Cerebellar nuclear complex (tissue), 1 donor: Measurements from ENCODE around the gene GRIN2D.

ENCODE experiments used
- DNase-seq, 2 experiments: peaks; one replicate each; lab custom pipeline; 2025; lab: John Stamatoyannopoulos, UW

GRIN2D gene

DNA sequence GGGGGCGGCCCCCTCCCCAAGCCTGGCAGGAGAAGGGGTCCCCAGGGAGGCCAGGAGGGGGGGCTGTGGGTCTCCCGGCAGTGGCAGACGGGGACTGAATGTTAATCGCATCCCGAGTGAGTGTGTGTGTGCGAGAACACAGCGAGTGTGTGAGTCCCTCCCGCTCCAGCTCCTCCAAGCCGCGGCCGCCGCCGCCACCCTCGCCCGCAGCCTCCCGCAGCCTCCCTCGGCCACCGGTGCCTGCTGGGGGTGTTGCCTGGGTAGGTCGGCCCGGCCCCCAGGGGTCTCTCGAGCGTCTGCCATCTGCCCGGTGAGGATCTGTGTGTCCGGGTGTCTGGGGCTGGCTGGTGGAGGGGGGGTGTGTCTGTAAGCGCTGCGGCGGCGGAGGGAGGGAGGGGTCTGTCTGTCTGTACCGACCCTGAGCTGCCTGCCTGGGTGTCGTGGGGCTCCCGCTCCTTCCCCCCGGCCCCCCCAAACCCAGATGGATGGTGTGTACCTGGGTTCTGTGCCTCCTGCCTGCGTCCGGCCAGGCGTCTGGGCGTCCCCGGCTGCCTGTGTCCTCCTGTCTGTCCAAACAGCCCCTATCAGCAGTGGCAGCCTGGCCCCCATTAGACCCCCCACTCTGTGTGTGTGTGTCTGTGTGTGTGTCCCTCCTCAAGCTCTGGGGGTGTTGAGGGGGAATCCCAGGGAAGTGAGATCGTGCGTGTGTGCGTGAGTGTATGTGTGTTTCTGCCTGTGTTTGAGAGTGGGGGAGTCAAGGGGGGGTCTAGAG is at the start of gene GRIN2D:
Gene GRIN2D, plus strand, starts transcription at position 110 of the 772 bp plus-strand sequence. CDS start 4,725 bp downstream, outside the sequence.
- DNase-seq, result no peak

DNA sequence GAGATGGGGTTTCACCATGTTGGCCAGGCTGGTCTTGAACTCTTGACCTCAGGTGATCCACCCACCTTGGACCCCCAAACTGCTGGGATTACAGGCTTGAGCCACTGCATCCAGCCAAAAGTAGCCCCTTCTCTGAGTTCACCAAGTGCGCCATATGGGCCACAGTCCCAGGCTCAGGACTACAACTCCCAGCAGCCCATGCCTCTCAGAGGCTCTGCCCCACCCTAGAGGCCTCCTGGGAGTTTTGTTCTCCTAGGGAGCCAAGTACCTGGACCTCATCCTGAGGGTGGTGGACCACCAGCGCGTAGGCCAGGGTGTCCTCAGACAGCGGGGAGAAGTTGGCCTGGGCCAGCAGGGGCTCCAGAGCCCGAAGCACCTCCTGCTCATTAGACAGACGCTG is 48.6 kb upstream of the GRIN2D start:
- no peak for DNase-seq

DNA sequence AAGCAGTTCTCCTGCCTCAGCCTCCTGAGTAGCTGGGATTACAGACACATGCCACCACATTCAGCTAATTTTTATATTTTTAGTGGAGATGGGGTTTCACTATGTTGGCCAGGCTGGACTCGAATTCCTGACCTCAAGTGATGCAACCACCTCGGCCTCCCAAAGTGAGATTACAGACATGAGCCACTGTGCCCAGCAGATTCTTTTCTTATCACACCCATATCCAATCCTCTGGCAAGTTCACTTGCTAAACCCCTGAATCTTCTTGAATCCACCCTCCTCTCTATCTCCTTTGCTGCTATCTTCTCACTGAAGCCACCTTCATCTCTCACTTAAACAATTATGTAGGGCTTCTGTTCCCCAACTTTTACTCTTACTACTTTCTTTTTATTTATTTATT is 47.3 kb upstream of the GRIN2D start:
- DNase-seq, result no peak

DNA sequence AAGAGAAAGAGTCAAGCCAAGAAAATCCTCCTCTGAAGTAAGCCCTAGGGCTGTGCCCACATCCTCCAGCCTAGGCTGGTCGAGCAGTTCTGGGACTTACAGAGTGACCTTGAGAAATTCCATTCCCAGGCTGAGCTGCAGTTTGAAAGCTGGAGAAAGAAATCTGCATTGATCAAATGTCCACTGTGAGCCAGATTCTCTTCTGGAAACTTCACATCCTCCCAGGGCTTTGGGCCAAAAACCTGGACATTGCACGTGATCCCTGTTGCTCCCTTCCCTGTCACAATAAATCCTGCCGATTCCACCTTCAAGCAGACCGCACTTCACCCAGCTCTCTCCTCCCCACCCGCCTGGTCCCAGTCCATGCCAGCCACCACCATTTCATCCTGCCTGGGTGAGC is 45.4 kb upstream of the GRIN2D start:
- DNase-seq, result no peak

DNA sequence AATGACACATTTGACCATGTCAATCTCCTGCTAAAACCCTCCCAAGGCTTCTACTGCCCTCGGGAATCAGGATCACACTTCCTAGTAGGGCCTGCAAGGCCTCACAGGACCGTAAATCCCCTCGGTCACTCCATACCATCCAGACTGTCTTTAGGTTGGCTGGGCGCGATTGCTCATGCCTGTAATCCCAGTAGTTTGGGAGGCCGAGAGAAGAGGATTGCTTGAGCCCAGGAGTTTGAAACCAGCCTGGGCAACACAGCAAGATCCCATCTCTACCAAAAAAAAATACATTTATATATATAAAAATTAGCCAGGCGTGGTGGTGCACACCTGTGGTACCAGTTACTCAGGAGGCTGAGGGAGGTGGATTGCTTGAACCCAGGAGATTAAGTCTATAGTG is 44.7 kb upstream of the GRIN2D start:
- no peak for DNase-seq

DNA sequence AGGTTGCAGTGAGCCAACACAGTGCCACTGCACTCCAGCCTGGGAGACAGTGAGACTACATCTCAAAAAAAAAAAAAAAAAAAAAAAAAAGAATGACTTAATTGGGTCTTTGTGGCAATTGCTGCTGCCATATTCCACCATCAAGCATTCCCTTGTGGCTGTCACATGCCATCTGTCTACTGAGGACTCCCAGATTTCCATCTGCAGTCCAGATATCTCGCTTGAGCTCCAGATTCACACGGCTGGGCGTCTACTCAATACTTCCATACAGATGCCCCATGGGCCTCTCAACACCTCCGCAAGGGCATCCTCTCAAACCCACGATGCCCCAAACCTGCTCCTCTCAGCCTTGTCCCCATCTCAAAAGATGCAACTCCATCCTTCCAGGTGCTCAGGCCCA is 42.6 kb upstream of the GRIN2D start:
- no peak for DNase-seq

DNA sequence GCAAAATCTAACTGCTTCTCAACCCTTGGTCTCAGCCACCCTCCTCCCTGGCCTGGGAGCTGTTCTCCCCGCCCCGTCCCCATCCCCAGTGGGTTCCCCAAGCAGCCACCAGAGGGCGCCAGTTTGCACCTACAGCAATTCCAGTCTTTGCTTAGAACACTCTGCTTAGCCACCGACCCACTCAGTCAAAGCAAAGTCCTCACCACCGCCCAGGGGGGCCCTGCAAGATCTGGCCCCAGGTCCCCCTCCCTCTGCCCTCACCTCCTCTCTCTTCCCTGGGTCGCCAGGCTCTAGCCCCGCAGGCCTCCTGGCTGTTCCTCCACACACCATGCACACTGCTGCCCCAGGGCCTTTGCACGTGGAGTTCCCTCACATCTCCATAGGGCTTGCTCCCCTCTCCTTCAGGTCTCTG is 42.1 kb upstream of the GRIN2D start:
- DNase-seq, result no peak

DNA sequence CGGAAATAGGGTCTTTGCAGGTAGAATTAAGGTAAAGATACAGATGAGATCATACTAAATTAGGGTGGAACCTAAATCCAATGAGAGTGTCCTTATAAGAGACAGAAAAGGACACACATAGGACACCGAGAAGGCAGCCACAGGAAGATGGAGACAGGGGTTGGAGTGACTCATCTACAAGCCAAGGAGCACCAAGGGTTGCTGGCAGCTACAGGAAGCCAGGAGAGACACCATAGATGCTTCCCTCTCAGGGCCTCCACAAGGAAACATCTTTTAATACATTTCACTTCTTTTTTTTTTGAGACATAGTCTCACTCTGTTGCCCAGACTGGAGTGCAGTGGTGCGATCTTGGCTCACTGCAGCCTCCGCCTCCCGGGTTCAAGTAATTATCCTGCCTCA is 39.8 kb upstream of the GRIN2D start:
- no peak for DNase-seq

DNA sequence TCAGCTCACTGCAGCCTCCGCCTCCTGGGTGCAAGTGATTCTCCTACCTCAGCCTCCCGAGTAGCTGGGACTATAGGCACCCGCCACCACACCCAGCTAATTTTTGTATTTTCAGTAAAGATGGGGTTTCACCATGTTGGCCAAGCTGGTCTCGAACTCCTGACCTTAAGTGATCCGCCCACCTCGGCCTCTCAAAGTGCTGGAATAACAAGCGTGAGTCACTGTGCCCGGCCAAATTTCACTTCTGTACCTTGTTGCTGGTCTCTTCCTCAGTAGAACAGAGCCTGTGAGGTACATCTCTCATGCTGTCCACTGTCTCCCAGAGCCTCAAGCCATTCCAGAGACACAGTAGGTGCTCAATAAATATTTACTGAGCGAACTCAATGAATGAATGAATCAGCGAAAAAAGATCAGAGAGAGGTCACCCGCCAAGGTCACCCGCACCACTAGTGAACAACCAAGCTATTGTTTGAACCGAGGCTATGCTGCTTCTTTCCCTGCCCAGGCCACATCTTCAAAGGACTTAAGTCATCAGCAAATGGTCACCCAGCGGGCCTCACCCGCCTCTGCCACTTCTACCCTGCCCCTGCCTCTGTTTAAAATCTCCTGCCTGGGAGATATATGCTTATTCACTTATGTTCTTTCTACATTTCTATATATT is 39.0 kb upstream of the GRIN2D start:
- no peak for DNase-seq

DNA sequence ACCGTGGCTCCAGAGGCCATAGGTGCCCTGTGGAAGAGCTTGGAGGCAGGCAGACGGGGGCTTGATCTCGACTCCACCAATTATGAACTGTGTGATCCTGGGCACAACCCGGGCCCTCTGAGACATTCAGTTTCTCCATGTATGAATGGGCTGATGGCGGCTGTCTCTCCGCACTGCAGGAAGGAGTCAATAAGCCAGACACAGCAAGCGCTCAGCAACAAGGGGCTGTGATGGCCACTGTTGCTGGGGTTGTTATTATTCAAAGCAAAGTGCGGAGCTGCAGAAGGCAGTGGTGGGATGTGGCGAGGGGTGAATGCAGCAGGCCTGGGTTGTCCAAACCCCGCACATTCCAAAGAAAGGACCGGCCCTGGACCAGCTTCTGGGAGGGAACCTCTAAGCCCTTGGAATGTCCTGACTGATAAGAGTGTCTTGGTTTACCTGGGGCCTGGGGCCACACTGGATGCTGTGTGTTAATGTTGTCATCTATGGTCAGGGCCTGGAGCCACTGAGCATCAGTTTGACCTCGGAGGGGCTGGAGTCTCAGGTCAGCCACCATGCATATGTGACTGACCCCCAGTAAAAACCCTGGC is 38.0 kb upstream of the GRIN2D start:
- DNase-seq, result no peak

DNA sequence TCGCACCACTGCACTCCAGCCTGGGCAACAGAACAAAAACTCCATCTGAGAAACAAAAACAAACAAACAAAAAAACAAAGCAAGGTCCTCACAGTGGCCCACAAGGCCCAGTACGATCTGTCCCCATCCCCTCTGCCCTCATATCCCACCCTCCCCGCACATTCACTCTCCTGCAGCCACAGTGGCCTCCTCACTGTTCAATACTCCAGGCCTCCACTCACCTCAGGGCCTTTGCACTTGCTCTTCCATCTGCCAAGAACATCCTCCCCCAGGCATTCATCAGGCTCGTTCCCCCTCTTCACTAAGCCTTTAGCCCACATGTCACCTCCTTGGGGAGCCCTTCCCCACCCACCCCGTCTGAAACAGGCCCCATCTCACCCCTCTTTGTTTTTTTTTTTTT is 34.3 kb upstream of the GRIN2D start:
- DNase-seq, result no peak

DNA sequence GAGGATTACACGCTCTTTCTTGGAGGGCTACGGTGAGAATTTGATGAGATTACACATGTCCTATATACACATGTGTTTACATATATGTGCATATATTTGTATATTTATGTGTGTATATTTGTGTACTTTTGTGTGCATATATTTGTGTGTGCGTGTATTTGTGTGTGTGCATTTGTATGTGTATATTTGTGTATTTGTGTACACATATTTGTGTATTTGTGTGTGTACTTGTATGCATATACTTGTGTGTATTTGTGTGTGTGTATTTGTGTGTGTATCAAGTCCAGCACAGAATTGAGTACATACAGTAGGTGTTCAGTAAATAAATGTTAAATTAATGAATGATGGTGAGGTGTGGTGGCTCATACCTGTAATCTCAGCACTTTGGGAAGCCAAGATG is 31.6 kb upstream of the GRIN2D start:
- no peak for DNase-seq

DNA sequence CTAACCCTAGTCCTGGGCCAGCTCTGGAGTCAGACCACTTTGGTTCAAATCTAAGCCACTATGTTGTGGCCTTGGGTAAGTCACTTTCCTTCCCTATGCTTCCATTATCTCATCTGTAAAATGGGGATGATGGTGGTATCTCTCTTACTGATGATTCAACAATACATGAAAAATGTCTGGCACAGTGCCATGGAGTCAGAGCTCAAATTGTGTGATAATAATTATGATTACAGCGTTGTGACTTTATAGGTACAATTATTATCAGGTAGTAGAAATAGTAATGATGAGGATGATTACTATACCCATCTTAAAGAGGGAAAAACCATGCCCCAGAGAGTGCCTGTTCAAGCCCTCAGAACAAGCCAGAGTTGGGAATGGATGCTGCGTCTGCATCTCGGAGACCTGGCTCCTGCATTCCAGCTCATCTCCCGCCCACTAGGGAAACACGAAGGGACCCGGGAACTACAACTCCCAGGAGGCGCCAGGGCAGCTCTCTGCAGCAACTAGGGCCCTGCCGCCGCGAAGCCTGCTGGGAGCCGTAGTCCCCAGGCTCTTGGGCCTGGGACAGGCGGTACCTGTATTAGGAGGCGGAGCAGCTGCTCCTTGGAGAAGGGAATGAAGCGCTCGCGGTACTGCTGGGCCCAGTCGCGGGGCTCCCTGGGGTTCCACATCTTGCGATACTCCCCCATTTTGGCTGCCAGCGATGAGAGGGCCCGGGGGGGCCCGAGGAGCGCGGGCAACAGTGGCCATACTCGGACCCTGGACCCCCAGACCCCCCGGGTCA is 30.6 kb upstream of the GRIN2D start:
- peak; percentile 89 to 93 for DNase-seq

DNA sequence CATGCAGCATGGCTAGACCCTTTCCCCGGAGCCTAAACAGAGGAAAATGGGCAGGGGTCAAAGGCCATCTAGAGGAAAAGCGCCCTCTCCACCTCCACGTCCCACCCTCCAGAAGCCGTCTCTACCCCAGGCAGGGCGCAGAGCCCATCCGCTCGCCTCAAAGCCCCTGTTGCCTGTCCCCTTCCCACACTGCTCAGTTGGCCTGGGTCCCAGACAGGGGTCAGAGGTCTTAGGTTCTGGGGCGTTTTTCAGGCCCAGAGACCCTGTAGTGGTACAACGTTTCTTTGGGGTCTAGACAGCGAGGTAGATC is 30.0 kb upstream of the GRIN2D start:
- no peak for DNase-seq

DNA sequence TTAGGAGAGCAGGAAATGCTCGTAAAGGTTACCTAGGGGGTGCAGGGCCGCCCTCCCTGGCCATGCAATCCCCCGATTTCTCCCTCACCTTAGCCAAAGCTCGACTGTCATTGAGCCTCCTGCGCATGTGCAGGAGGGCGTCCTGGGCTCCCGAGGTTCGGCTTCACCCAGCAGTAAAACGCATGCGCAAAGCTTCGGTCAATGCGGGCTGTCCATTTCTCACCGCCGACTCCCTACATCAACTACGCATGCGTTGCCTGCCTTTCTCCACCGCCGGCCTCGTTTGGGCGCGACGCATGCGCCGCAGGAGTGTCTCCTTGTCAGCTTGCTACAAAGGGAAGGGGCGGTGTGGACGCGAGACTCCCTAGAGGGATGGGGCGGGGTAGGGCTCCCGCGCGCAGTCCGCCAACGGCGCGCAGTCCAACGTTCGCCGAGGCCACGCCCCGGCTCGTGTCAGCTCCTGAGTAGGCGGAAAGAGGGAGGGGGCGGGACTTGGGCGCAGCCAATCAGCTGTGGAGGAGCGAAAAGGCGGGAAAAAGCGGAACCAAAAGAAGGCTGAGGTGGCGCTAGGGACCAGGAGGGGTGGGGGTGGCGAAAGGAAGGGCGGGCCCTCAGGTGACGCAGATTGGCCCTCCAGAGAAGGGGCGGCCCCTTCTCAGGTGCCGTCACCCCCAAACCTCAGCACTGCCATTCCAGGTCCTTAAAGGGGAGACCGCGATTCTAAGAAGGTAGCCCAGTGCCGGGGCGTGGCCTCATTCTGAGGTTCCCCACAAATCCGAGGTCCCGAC is 29.5 kb upstream of the GRIN2D start, which contains the start of the genes SYNGR4 and TMEM143:
Gene SYNGR4, plus strand, starts transcription at position 558 of the 788 bp plus-strand sequence. CDS start 1,476 bp downstream, outside the sequence.
Gene TMEM143, minus strand, starts transcription at position 131 of the 788 bp plus-strand sequence. Its CDS starts 20 bp downstream, at position 111.
- DNase-seq, result peak; percentile 96 to 99

DNA sequence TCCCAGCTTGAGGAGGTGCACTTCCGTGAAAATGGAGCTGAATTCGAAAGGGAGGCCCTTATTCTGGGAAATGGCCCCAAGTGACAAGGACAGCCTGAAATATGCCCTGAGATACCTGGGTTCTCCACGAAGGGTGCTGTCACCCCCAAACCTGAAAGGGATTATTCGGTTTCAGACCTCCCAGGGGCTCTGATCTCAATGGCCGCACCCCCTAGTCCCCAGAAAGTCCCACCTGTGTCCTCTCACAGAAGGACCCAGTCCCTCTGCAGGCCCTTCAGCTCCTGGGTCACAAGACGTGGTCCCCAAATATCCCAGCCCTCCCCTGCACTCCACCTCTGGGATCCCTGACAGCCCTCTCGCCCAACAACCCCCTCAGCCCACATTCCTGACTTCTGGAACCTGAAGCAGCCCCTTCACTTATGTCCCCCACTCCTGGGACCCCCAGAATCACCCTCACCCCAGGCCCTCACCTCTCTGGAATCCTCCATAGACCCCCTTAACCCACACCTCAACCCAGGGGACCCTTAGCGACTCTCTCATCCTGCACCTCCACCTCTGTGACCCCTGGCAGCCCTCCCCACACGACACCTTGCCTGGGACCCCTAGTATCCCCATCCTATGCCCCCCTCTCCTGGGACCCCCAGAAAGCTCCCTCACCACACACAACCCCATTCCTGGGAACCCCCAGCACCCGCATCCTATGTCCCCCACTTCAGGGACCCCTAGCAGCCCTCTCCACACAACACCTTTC is 28.7 kb upstream of the GRIN2D start:
- no peak for DNase-seq

DNA sequence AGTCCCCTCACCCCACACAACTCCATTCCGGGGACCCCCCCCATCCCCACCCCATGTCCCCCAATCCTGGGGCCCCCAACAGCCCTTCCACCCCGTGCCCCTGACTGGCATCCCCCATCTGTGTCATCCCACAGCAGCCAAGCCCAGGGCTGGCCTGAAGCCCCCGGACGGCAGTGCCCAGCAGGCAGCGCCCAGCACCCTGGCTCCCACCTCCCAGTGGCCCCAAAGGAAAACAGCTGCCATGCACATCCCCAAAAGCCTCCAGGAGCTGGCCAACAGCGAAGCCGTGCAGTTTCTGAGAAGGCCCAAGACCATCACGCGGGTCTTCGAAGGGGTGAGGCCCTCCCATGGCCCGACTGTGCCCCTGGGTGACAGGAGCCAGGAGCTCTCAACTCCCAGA is 27.9 kb upstream of the GRIN2D start:
- no peak for DNase-seq

DNA sequence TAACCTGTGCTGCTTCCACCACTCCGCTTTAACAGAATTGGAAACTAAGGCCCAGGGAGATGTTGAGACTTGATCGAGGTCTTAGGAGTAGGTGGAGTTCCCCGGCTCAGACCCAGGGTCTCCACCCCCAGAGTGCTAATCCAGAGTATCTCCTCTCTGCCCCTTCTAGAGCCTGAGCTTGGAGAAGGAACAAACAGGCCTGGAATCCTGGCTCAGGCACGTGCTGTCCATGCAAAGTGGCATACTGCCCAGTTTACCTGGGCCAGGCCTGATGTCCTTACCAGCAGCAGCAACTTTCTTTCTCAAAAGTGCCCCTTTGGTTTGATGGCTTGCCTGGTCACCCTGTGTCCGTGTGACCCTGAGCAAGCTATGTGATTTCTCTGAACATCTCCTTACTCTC is 25.6 kb upstream of the GRIN2D start:
- no peak for DNase-seq

DNA sequence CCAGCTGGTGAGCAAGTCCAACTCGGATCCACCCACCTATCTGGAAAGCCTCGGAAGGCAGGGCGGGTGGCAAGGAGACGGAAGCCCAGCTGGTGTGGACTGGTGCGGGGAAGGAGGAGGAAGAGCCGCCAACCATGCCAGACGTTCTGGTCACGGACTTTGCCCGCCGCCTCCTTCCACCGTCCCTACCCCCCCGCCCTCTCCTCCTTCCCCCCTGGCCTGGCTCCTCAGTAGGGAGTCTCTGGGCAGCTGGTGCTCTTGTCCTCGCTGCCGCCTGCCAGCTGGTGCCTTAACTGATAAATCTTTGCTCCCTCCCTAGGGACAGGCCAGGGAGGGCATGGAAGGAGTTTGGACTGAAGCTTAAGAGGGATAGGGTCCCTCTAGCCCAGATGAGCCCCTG is 24.5 kb upstream of the GRIN2D start:
- no peak for DNase-seq

DNA sequence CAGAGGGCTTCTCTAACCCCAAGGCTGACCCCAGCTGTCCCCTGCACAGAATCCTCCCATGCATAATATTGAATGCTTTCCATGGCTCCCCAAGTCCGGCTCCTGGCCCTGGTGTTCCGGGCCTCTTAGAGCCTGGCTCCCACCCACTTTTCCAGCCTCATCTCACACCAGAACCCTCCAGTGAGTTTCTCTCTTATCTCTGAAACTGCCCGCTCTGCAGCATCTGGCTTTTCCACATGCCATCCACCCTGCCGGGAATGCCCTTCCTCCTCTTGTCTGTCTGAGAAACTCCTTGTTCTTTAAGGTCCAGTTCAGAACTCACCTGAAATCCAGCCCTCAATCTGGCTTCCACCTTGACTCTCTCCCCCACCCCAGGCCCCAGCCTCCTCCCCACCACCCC is 22.5 kb upstream of the GRIN2D start:
- no peak for DNase-seq

DNA sequence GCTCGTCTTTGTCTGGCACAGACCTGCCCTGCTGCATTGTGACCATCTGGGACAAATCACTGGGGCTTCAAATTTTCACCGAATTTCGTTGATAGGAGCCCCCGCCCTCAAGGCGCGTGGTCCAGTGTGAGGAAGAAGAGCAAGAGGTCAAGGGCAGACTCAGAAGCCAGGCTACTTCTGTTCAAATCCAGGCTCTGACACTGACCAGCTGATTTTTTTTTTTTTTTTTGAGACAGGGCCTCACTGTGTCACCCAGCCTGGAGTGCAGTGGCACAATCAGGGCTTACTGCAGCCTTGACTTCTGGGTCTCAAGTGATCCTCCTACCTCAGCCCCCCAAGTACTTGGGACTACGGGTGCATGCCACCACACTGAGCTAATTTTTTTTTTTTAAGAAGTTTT is 22.1 kb upstream of the GRIN2D start:
- DNase-seq, result no peak
